K562 (cell line): Measurements from ENCODE around the gene FBXW11.
"Not testable (repeated sequence)": the region's sequence is repeated elsewhere in the genome, so short reads cannot be mapped to it uniquely, and the experiment has no call there.

Source experiments
- ATF3 ChIP-seq, 2 experiments: fragments of 450-650 bp in 1 of 2; sonication (generic) in 1 of 2; formaldehyde crosslinking in 1 of 2; IDR thresholded peaks in 1 of 2; conservative IDR thresholded peaks in 1 of 2; 2 replicates each; pipeline versions ENCODE4 v1.6.1 to v1.8.1; 2016 to 2023; ENCODE audit warnings: mild to moderate bottlenecking in 2 of 2, moderate library complexity in 2 of 2, inconsistent platforms in 1 of 2, missing genetic modification reagents in 1 of 2
- EP300 ChIP-seq: IDR thresholded peaks from 2 replicates; pipeline ENCODE4 v1.6.1; 2012; ENCODE audit warnings: low read length, improper control_type of control experiment
- HNRNPH1 ChIP-seq: fragments of 200-400 bp; formaldehyde crosslinking; optimal IDR thresholded peaks from 2 replicates; pipeline ENCODE3; 2017; ENCODE audit warnings: low read depth, mild to moderate bottlenecking, low read length, moderate library complexity
- SMARCC2 ChIP-seq: fragments of 450-650 bp; IDR thresholded peaks from 2 replicates; pipeline ENCODE4 v1.6.1; 2017; ENCODE audit warnings: antibody characterized with exemption, moderate library complexity, mild to moderate bottlenecking, low read depth
- TCF3 ChIP-seq: sonication (generic); formaldehyde crosslinking; IDR thresholded peaks from 2 replicates; pipeline ENCODE4 v1.4.0; 2020; ENCODE audit warnings: mild to moderate bottlenecking, missing genetic modification reagents
- TEAD4 ChIP-seq, 2 experiments: sonication (generic) in 1 of 2; formaldehyde crosslinking in 1 of 2; IDR thresholded peaks; 2 replicates each; pipeline versions ENCODE4 v1.6.1 to v1.8.0; 2012 to 2022; ENCODE audit warnings: borderline replicate concordance in 1 of 2, inconsistent platforms in 1 of 2, low read length in 1 of 2, mild to moderate bottlenecking in 1 of 2, missing genetic modification reagents in 1 of 2
- ZNF76 ChIP-seq: fragments of 250-450 bp; sonication (Bioruptor Pico); IDR thresholded peaks from 2 replicates; pipeline ENCODE4 v1.4.0; 2020; ENCODE audit warnings: mild to moderate bottlenecking, moderate library complexity, borderline replicate concordance

DNA sequence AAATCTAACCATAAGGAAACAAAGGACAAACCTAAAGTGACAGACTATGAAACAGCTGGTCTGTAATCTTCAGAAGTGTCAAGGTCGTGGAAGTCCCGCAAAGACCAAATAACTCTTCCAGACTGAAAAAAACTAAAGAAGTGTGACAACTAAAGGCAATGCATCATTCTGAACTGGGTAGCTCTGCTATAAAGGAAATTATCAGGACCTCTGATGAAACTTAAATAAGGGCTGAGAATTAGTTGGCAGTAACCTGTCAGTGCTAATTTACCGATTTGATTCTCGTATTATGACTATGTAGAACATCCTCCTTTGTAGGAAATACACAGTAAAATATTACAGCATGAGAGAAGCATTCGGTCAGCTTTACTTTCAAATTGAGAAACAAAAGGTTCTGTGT, 65.2 kb downstream of the FBXW11 start:
- TF ChIP-seq TCF3 (CRISPR knock-in tag); HNRNPH1; EP300; ZNF76 (CRISPR knock-in tag); ATF3 (IDR thresholded peaks at IDR 0.05); ATF3 (CRISPR knock-in tag; conservative IDR thresholded peaks at IDR 0.05); TEAD4 (IDR thresholded peaks at IDR 0.05; ENCODE audit: low read length); TEAD4 (CRISPR knock-in tag; IDR thresholded peaks at IDR 0.05; ENCODE audit: borderline replicate concordance); SMARCC2: not testable (repeated sequence)
